ENCODE data around the gene NAIF1.

- TF ChIP-seq REST (IDR thresholded peaks at IDR 0.05; ENCODE audit: low read depth) (no peak), TAF1 (IDR thresholded peaks at IDR 0.05; ENCODE audit: low read depth) (no peak), USF1 (IDR thresholded peaks at IDR 0.05) (no peak), CEBPB (IDR thresholded peaks at IDR 0.05) (no peak), EP300 (IDR thresholded peaks at IDR 0.05; ENCODE audit: borderline replicate concordance) (no peak), FOXM1 (IDR thresholded peaks at IDR 0.05; ENCODE audit: borderline replicate concordance, low read depth) (no peak), RAD21 (IDR thresholded peaks at IDR 0.05; ENCODE audit: low read depth) (no peak), ZBTB7A (IDR thresholded peaks at IDR 0.05; ENCODE audit: low read depth) (no peak), YY1 (IDR thresholded peaks at IDR 0.05; ENCODE audit: low read depth) (no peak), TCF12 (IDR thresholded peaks at IDR 0.05; ENCODE audit: low read depth) (no peak), EGR1 (IDR thresholded peaks at IDR 0.05) (no peak), MAX (IDR thresholded peaks at IDR 0.05) (no peak), CREB1 (IDR thresholded peaks at IDR 0.05; ENCODE audit: low read depth) (no peak)
Observed at GRCh38 chr9:128099932-128100491, 32.9 kb upstream of the NAIF1 start.

Data from Ishikawa (cell line).